Measurements from ENCODE around the gene SGMS1. TPM values are rescaled to one million over a fixed set of nuclear protein-coding genes. Genes with fewer than 3 reads are reported as not detected.

Gene SGMS1
- total and polyA plus RNA-seq, 2 donors (not counting 1 experiment from before 2014, with no cell fraction given): 39.9 to 82.1 TPM

GRCh38 chr10:50470345-50470744, 153.4 kb downstream of the SGMS1 start:
- Histone ChIP-seq H3K4me2 (ENCODE audit: extremely low read depth, insufficient read depth, low read length) (no peak overlapping the region), H3K9me3 (ENCODE audit: control insufficient read depth, insufficient read depth, low read depth, low read length) (no peaks in the 10 kb centered on the region), H2AFZ (ENCODE audit: low read length) (no peak overlapping the region), H3K4me3 (replicated peaks in 1 of 4; ENCODE audit: control extremely low read depth in 1 of 4, insufficient read depth in 1 of 4, low read depth in 3 of 4, low read length in 4 of 4) (no peak overlapping the region), H4K20me1 (ENCODE audit: control insufficient read depth, extremely low read depth, insufficient read depth, low read length) (no peaks in the 10 kb centered on the region), H3K27ac (ENCODE audit: insufficient read depth, low read length) (no peak overlapping the region), H3K79me2 (ENCODE audit: control insufficient read depth, insufficient read depth, low read length) (no peaks in the 10 kb centered on the region), H3K9ac (ENCODE audit: insufficient read depth, low read length) (no peak overlapping the region), H3K36me3 (ENCODE audit: control insufficient read depth, insufficient read depth, low read length) (no peaks in the 10 kb centered on the region), H3K27me3 (ENCODE audit: control insufficient read depth, insufficient read depth, low read length) (no peaks in the 10 kb centered on the region), H3K4me1 (ENCODE audit: control insufficient read depth, extremely low read depth, insufficient read depth, low read length) (no peaks in the 10 kb centered on the region)
- no peak for TF ChIP-seq CTCF (conservative IDR thresholded peaks at IDR 0.05 in 1 of 2, IDR thresholded peaks at IDR 0.05 in 1 of 2; ENCODE audit: low read depth in 1 of 2, low read length in 2 of 2)
- no peak for TF ChIP-seq EZH2 (IDR thresholded peaks at IDR 0.05; ENCODE audit: low read length, missing control alignments)
- peak in 1 of 2 donors; percentile 7 for DNase-seq (ENCODE audit: low read depth in 2 of 2)

- TF ChIP-seq CTCF (conservative IDR thresholded peaks at IDR 0.05 in 1 of 2, IDR thresholded peaks at IDR 0.05 in 1 of 2; ENCODE audit: low read depth in 1 of 2, low read length in 2 of 2) (no peak), EZH2 (IDR thresholded peaks at IDR 0.05; ENCODE audit: low read length, missing control alignments) (no peak)
- DNase-seq (ENCODE audit: low read depth in 2 of 2): peak in 1 of 2 donors; percentile 13
- no peaks in the 10 kb centered on the region for H3K79me2 ChIP-seq (ENCODE audit: control insufficient read depth, insufficient read depth, low read length)
- no peaks in the 10 kb centered on the region for H3K9me3 ChIP-seq (ENCODE audit: control insufficient read depth, insufficient read depth, low read depth, low read length)
- H3K9ac ChIP-seq (ENCODE audit: insufficient read depth, low read length): no peak overlapping the region
- no peak overlapping the region for H3K27ac ChIP-seq (ENCODE audit: insufficient read depth, low read length)
- no peak overlapping the region for H2AFZ ChIP-seq (ENCODE audit: low read length)
- no peaks in the 10 kb centered on the region for H3K36me3 ChIP-seq (ENCODE audit: control insufficient read depth, insufficient read depth, low read length)
- no peaks in the 10 kb centered on the region for H3K27me3 ChIP-seq (ENCODE audit: control insufficient read depth, insufficient read depth, low read length)
- H4K20me1 ChIP-seq (ENCODE audit: control insufficient read depth, extremely low read depth, insufficient read depth, low read length): no peaks in the 10 kb centered on the region
- H3K4me3 ChIP-seq (replicated peaks in 1 of 4; ENCODE audit: control extremely low read depth in 1 of 4, insufficient read depth in 1 of 4, low read depth in 3 of 4, low read length in 4 of 4): no peak overlapping the region
- H3K4me1 ChIP-seq (ENCODE audit: control insufficient read depth, extremely low read depth, insufficient read depth, low read length): no peaks in the 10 kb centered on the region
- no peak overlapping the region for H3K4me2 ChIP-seq (ENCODE audit: extremely low read depth, insufficient read depth, low read length)
These were observed 154.0 kb downstream of the SGMS1 start for GRCh38 chr10:50469778-50470193.

GRCh38 chr10:50469288-50469687, 154.5 kb downstream of the SGMS1 start:
- H3K4me3 ChIP-seq (replicated peaks in 1 of 4; ENCODE audit: control extremely low read depth in 1 of 4, insufficient read depth in 1 of 4, low read depth in 3 of 4, low read length in 4 of 4): no peak overlapping the region
- no peaks in the 10 kb centered on the region for H3K4me1 ChIP-seq (ENCODE audit: control insufficient read depth, extremely low read depth, insufficient read depth, low read length)
- no peaks in the 10 kb centered on the region for H3K36me3 ChIP-seq (ENCODE audit: control insufficient read depth, insufficient read depth, low read length)
- no peak for TF ChIP-seq EZH2 (IDR thresholded peaks at IDR 0.05; ENCODE audit: low read length, missing control alignments)
- TF ChIP-seq CTCF (conservative IDR thresholded peaks at IDR 0.05 in 1 of 2, IDR thresholded peaks at IDR 0.05 in 1 of 2; ENCODE audit: low read depth in 1 of 2, low read length in 2 of 2): no peak
- H3K27me3 ChIP-seq (ENCODE audit: control insufficient read depth, insufficient read depth, low read length): no peaks in the 10 kb centered on the region
- H3K79me2 ChIP-seq (ENCODE audit: control insufficient read depth, insufficient read depth, low read length): no peaks in the 10 kb centered on the region
- H3K9ac ChIP-seq (ENCODE audit: insufficient read depth, low read length): no peak overlapping the region
- H4K20me1 ChIP-seq (ENCODE audit: control insufficient read depth, extremely low read depth, insufficient read depth, low read length): no peaks in the 10 kb centered on the region
- peak; percentile 28 to 60 for DNase-seq (ENCODE audit: low read depth in 2 of 2)
- no peak overlapping the region for H3K4me2 ChIP-seq (ENCODE audit: extremely low read depth, insufficient read depth, low read length)
- H2AFZ ChIP-seq (ENCODE audit: low read length): no peak overlapping the region
- H3K9me3 ChIP-seq (ENCODE audit: control insufficient read depth, insufficient read depth, low read depth, low read length): no peaks in the 10 kb centered on the region
- no peak overlapping the region for H3K27ac ChIP-seq (ENCODE audit: insufficient read depth, low read length)
